Activated CD8-positive, alpha-beta T cell treated with anti-CD3 and anti-CD28 coated beads, Interleukin-2, amount 10 ng/mL, durations not matched to agents 7 days and 5 days (primary cell): ENCODE data around the gene KCNG4. TPM values are rescaled to one million over a fixed set of nuclear protein-coding genes. Genes with fewer than 3 reads are reported as not detected.
"Not testable (repeated sequence)": the region's sequence is repeated elsewhere in the genome, so short reads cannot be mapped to it uniquely, and the experiment has no call there.

Experiments
- ATAC-seq: fragments of 150-1000 bp; cut with Tn5 transposase; one replicate; pipeline ENCODE4 v1.10.0; 2021; ENCODE audit warnings: moderate library complexity
- CTCF ChIA-PET: fragments of 350-600 bp; sonication (Branson Sonifier 250); formaldehyde crosslinking; loops from one replicate; lab custom pipeline; 2021; ENCODE audit warnings: antibody characterized with exemption; lab: Charles Lee
- POLR2A ChIA-PET: fragments of 350-600 bp; sonication (Branson Sonifier 250); formaldehyde crosslinking; loops from one replicate; lab custom pipeline; 2021; ENCODE audit warnings: antibody characterized with exemption; lab: Charles Lee
- DNase-seq: peaks from one replicate; pipeline ENCODE4 v3.0.0-alpha.2; 2020
- H3K27ac Mint-ChIP-seq: one replicate; pipeline ENCODE4 v1.8.0; 2021; ENCODE audit warnings: mild to moderate bottlenecking, mixed read lengths
- H3K27me3 Mint-ChIP-seq: one replicate; pipeline ENCODE4 v1.8.0; 2021; ENCODE audit warnings: low read depth, mixed read lengths
- H3K36me3 Mint-ChIP-seq: one replicate; pipeline ENCODE4 v1.8.0; 2021; ENCODE audit warnings: low read depth, mixed read lengths
- H3K4me1 Mint-ChIP-seq: one replicate; pipeline ENCODE4 v1.8.0; 2021; ENCODE audit warnings: low read depth, mixed read lengths
- H3K4me3 Mint-ChIP-seq: one replicate; pipeline ENCODE4 v1.8.0; 2021; ENCODE audit warnings: mild to moderate bottlenecking, mixed read lengths
- H3K9me3 Mint-ChIP-seq: one replicate; pipeline ENCODE4 v1.8.0; 2022; ENCODE audit warnings: mixed read lengths; ENCODE audit not compliant: insufficient read depth
- total RNA-seq, 2 experiments: library from RNA; stranded (reverse); gene quantifications; one replicate each; pipeline ENCODE4 v1.2.3, GENCODE V29; 2021

The KCNG4 gene
- total RNA-seq, 2 experiments from 2014 or later, result not detected

DNA sequence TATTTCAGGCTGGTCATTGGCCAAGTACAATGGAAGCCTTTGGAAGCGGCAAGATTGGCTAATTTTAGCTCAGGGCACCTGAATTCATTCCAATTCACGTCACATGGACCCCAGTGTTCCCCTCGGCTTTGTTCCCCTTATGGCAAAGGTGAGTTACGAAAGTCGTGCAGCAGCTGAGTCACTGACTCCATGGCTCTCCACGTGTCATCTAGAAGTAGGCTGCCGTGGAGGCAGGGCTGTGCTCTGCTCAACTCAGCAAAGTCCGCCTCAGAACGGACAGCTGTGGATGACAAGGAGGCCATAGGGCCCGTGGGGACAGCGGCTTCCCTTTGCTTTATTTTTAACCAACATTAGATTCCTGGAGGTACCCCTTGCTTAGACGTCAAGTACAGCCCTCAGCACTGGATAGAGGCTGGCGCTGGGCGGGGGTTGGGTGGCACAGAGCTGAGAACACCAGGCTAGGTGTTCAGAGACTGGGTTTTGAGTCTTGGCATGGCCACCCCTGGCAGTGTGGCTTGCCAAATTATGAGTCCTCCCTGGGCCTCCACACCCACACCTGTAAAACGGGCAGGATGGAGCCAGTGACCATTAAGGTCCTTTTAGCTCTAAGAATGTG is 25.3 kb downstream of the KCNG4 start:
- Mint-ChIP-seq H3K9me3 (no peaks in the 10 kb centered on the region), H3K27ac (no peak overlapping the region), H3K4me3 (no peak overlapping the region), H3K27me3 (peaks cover 2% of the 10 kb centered on the region), H3K36me3 (no peaks in the 10 kb centered on the region), H3K4me1 (no peaks in the 10 kb centered on the region)
- POLR2A ChIA-PET, result no interaction called here
- CTCF ChIA-PET, result no interaction called here
- ATAC-seq, result no peak
- DNase-seq, result no peak

DNA sequence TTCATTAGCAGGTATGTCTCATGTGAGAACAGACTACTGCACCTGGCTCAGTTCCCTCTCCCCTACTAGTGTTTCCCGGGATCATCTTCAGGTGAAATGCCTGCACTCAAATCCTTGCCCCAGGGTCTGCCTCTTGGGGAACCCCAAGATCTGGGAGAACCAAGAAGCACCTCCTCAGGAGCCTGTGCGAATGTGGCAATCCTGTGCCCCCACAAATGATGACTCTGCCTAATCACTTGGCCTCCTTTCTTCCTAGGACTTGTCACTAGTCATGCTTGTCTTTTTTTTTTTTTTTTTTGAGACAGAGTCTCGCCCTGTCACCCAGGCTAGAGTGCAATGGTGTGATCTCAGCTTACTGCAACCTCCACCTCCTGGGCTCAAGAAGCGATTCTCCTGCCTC is 27.2 kb downstream of the KCNG4 start:
- DNase-seq (no peak), ATAC-seq (no peak)
- POLR2A ChIA-PET, result no interaction called here
- H3K36me3 Mint-ChIP-seq, result no peaks in the 10 kb centered on the region
- CTCF ChIA-PET, result no interaction called here
- no peaks in the 10 kb centered on the region for H3K4me1 Mint-ChIP-seq
- no peak overlapping the region for H3K27ac Mint-ChIP-seq
- peaks cover 2% of the 10 kb centered on the region for H3K27me3 Mint-ChIP-seq
- H3K4me3 Mint-ChIP-seq, result no peak overlapping the region
- no peaks in the 10 kb centered on the region for H3K9me3 Mint-ChIP-seq

DNA sequence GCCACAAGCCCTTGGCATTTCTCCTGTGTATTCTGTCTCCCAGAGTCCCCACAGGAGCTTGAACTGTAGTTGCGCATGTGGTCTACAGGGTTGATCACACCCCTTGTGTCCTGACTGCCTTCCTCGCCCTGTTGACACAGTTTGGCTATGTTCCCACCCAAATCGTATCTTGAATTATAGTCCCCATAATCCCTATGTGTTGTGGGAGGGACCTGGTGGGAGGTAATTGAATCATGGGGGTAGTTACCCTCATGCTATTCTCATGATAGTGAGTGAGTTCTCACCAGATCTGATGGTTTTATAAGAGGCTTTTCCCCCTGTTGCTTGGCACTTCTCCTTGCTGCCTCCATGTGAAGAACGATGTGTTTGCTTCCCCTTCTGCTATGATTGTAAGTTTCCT is 27.7 kb downstream of the KCNG4 start:
- Mint-ChIP-seq H3K4me3 (no peak overlapping the region), H3K27ac (no peak overlapping the region), H3K36me3 (no peaks in the 10 kb centered on the region), H3K9me3 (no peaks in the 10 kb centered on the region), H3K27me3 (peaks cover 2% of the 10 kb centered on the region), H3K4me1 (no peaks in the 10 kb centered on the region)
- ATAC-seq (no peak), DNase-seq (no peak)
- POLR2A ChIA-PET, result no interaction called here
- CTCF ChIA-PET, result interaction anchor here (1.2 kb wide), 1 partner anchor 25 kb away, joined by 3 read pairs; the partner anchor contains the start of gene TAF1C

DNA sequence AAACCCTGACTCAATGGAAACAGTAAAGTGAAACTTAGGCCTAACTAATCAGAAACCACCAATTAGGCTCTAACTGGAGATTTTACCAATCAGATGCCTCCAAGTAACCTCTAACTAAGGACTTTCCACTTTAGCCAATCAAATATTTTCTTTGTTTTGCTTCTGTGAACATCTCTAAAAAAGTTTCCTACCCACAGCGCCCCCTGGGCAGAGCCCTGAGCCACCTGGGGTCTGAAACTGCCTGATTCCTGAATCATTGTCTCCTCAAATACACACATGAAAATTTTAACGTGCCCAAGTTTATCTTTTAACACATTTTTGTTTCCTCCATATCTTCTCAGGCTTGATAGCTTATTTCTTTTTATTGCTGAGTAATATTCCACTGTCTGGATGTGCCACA is 29.8 kb downstream of the KCNG4 start:
- DNase-seq (no peak), ATAC-seq (no peak)
- Mint-ChIP-seq H3K27me3 (no peaks in the 10 kb centered on the region), H3K27ac (no peak overlapping the region), H3K9me3 (no peaks in the 10 kb centered on the region), H3K4me1 (no peaks in the 10 kb centered on the region), H3K36me3 (no peaks in the 10 kb centered on the region), H3K4me3 (no peak overlapping the region)
- ChIA-PET POLR2A (no interaction called here), CTCF (interaction anchor here (0.9 kb wide), 1 partner anchor 35 kb away, joined by 3 read pairs; no protein-coding TSS in a partner anchor)

DNA sequence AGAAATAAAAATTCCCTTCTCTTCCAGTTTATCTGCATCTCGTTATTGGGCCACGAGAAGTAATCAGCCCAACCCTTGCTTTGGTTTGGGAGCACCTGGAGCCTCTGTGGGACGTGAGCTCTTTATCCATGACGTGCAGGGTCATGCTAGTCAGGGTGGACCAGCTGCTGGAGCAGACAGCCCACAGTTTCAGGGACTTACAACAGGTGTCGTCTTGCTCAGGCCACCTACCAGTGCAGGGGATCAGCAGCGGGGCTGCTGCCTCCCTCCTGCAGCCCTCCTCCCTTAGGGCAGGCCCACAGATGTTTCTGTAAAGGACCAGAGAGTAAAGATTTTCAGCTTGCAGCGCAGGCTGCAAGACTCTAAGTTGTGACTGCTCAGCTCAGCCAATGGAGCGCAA is 31.9 kb downstream of the KCNG4 start:
- no peaks in the 10 kb centered on the region for H3K4me1 Mint-ChIP-seq
- POLR2A ChIA-PET, result interaction anchor here (0.8 kb wide), 1 partner anchor 13 kb away, joined by 4 read pairs; no protein-coding TSS in a partner anchor
- no peaks in the 10 kb centered on the region for H3K9me3 Mint-ChIP-seq
- H3K27ac Mint-ChIP-seq, result no peak overlapping the region
- CTCF ChIA-PET, result no interaction called here
- H3K36me3 Mint-ChIP-seq, result no peaks in the 10 kb centered on the region
- DNase-seq (no peak), ATAC-seq (no peak)
- no peak overlapping the region for H3K4me3 Mint-ChIP-seq
- no peaks in the 10 kb centered on the region for H3K27me3 Mint-ChIP-seq

DNA sequence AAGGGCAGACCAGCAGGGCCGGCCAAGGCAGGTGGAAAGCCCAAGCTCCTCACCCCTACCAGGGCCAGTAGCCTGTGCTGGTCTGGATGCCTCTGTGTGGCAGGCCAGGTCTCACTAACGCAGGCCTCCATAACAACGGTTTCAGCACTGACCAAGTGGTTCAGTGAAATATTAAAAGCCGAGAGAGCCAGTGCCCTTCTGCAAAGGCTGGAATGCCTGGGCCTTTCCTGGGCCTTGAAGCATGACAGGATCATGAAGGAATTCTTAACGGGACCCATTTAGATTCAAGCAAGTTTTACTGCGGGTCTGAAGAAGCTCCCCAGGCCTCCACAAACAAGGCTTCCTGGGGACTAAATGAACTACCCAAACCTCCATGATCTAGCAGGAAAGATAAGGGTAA is 32.6 kb downstream of the KCNG4 start:
- no peaks in the 10 kb centered on the region for H3K27me3 Mint-ChIP-seq
- CTCF ChIA-PET, result no interaction called here

DNA sequence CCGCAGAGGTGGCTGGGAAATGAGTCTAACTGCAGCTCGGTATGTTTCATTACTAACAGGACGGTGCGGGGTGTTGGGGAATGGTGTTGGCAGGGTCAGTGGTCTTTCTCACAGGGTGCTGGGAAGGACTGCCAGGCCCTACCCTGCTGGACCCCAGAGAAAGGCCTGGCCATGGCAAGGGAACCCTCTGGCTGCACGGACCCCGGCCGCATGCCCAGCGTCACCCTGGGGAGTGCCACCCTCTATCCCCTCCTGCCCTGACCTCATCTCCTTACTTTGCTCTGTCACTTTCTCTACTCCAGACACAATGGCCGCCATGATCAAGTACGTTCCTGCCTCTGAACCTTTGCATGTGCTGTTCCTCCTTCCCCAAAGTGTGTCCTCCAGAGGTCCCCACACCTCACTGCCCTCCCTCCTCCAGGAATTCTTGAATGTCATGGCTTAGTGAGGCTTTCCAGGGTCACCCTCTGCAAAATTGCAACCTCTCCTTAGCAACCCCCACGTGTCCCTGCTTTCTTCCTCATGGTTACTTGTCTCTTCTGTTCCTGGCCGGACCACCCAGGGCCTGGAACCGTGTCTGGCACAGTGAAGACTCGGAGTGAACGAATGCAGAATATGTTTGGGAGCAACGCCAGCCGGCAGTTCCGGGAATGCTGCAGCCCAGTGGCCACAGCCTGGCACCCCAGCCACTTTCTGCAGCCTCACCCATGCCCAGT is 33.7 kb downstream of the KCNG4 start:
- ChIA-PET CTCF (no interaction called here), POLR2A (no interaction called here)
- ATAC-seq, result no peak
- DNase-seq, result no peak
- Mint-ChIP-seq H3K9me3 (no peaks in the 10 kb centered on the region), H3K27me3 (no peaks in the 10 kb centered on the region), H3K4me3 (no peak overlapping the region), H3K36me3 (no peaks in the 10 kb centered on the region), H3K27ac (no peak overlapping the region), H3K4me1 (no peaks in the 10 kb centered on the region)

More for the DNA sequence above, 32.6 kb downstream of the KCNG4 start:
- Mint-ChIP-seq H3K9me3 (no peaks in the 10 kb centered on the region), H3K4me3 (no peak overlapping the region), H3K36me3 (no peaks in the 10 kb centered on the region), H3K4me1 (no peaks in the 10 kb centered on the region), H3K27ac (no peak overlapping the region)
- POLR2A ChIA-PET, result interaction anchor here (0.8 kb wide), 1 partner anchor 12 kb away, joined by 4 read pairs; no protein-coding TSS in a partner anchor
- DNase-seq (no peak), ATAC-seq (no peak)

DNA sequence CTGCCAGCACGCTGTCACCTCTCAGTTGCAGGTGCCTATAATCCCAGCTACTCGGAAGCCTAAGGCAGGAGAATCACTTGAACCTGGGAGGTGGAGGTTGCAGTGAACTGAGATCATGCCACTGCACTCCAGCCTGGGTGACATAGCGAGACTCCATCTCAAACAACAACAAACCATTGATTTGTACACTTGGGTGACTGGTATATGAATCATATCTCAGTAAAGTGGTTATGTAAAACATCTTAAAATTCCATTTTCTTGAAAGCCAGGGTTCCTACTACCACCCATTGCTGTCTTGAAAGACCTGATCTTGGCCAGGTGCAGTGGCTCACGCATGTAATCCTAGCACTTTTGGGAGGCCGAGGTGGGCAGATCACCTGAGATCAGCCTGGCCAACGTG is 34.7 kb downstream of the KCNG4 start:
- ATAC-seq, CTCF ChIA-PET: not testable (repeated sequence)

DNA sequence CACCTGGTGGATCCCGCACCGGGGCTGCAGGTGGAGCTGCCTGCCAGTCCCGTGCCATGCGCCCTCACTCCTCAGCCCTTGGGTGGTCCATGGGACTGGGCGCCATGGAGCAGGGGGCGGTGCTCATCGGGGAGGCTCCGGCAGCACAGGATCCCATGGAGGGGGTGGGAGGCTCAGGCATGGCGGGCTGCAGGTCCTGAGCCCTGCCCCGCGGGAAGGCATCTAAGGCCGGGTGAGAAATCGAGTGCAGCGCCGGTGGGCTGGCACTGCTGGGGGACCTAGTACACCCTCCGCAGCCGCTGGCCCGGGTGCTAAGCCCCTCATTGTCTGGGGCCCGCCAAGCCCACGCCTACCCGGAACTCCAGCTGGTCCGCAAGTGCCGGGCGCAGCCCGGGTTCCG is 35.3 kb downstream of the KCNG4 start:
- H3K27ac Mint-ChIP-seq, POLR2A ChIA-PET, H3K27me3 Mint-ChIP-seq, H3K9me3 Mint-ChIP-seq, H3K4me3 Mint-ChIP-seq, DNase-seq, CTCF ChIA-PET, ATAC-seq, H3K4me1 Mint-ChIP-seq, H3K36me3 Mint-ChIP-seq: not testable (repeated sequence)

More for the DNA sequence above, 34.7 kb downstream of the KCNG4 start:
- H3K9me3 Mint-ChIP-seq, H3K4me3 Mint-ChIP-seq, H3K27me3 Mint-ChIP-seq, H3K27ac Mint-ChIP-seq, POLR2A ChIA-PET, H3K4me1 Mint-ChIP-seq, H3K36me3 Mint-ChIP-seq, DNase-seq: not testable (repeated sequence)

DNA sequence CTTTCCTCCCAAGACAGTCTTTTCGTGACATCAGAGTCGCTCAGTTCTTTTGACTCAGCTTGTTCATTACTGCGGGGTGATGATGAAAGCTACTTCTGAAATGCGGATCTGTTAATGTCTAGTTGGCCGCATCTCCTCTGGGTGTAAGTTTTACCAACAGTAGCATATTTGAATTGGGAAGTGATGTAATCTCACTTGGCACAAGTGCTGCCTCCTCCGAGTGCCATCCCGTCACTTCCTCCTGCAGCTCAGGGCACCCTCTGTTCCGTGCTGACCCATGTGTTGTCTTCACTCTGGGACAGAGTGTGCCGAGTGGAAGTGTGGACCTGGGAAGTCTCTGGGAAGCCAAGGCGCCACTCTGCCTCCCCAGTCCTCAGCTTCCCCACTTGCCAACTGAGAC is 40.0 kb downstream of the KCNG4 start:
- Mint-ChIP-seq H3K27me3 (peaks cover 2% of the 10 kb centered on the region), H3K9me3 (no peaks in the 10 kb centered on the region), H3K4me3 (no peak overlapping the region), H3K4me1 (no peaks in the 10 kb centered on the region), H3K27ac (no peak overlapping the region), H3K36me3 (no peaks in the 10 kb centered on the region)
- no peak for DNase-seq
- CTCF ChIA-PET, result interaction anchor here (1.3 kb wide), 1 partner anchor 13 kb away, joined by 4 read pairs; the partner anchor contains the start of gene TAF1C
- ATAC-seq, result no peak
- POLR2A ChIA-PET, result no interaction called here

DNA sequence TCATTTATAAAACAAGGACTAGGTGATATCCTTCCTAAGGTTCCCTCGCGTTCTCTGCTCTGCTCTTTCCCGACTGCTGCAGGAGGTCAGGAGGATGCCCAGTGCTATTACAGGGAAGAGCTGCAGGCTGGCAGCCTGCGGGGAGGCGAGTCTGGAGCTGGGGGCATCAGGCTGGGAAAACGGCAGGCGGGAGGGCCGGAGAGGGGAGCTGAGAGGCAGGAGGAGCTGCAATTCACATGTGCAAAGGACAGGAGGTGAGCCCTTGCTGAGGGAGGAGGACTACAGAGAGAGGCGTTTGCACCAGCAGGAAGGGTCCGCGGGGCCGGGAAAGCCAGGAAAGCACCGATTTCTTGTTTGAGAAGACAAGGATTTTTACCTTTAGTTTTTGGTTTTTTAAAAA is 40.7 kb downstream of the KCNG4 start:
- POLR2A ChIA-PET, result no interaction called here

DNA sequence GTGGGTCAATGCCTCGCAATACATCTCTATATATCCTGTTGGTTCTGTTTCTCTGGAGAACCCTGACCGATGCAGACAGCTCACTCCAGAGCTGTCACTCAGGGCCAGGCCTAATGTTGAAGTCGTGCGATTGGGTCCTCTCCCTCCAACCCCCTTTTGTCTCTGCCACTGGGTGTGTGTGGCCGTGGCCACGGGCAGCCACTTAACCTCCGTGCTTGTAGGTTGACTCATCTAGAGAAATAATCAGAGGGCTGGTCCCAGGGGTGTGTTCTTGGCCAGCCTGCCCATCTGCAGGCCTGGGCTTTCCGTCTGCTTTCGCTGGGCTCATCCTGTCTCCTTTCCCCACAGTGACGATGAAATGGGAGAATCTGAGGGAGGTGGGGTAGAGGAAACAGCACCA is 41.4 kb downstream of the KCNG4 start:
- H3K27me3 Mint-ChIP-seq, result peaks cover 2% of the 10 kb centered on the region
- no peaks in the 10 kb centered on the region for H3K36me3 Mint-ChIP-seq
- CTCF ChIA-PET, result no interaction called here
- H3K27ac Mint-ChIP-seq, result peak overlapping the region; percentile 15
- DNase-seq (no peak), ATAC-seq (no peak)
- no peak overlapping the region for H3K4me3 Mint-ChIP-seq
- H3K4me1 Mint-ChIP-seq, result peaks cover 14% of the 10 kb centered on the region
- POLR2A ChIA-PET, result no interaction called here
- no peaks in the 10 kb centered on the region for H3K9me3 Mint-ChIP-seq

More for the DNA sequence above, 40.7 kb downstream of the KCNG4 start:
- no peak overlapping the region for H3K27ac Mint-ChIP-seq
- H3K4me3 Mint-ChIP-seq, result no peak overlapping the region
- peaks cover 7% of the 10 kb centered on the region for H3K4me1 Mint-ChIP-seq
- H3K27me3 Mint-ChIP-seq, result peaks cover 2% of the 10 kb centered on the region
- H3K9me3 Mint-ChIP-seq, result no peaks in the 10 kb centered on the region
- no peaks in the 10 kb centered on the region for H3K36me3 Mint-ChIP-seq
- CTCF ChIA-PET, result no interaction called here
- ATAC-seq, result no peak
- DNase-seq, result no peak
